OCI-LY3 (cell line): Measurements from ENCODE around the gene TNS1.

ENCODE experiments used
- H2AFZ ChIP-seq: fragments of 200-600, 300-600 bp; shearing (Covaris generic); 2 replicates; pipeline ENCODE4 v1.6.0; 2014; ENCODE audit warnings: antibody characterized with exemption, low read depth, low read length
- H3K27ac ChIP-seq: fragments of 200-600, 300-600 bp; sonication (generic); 2 replicates; pipeline ENCODE4 v1.5.1; 2014; ENCODE audit warnings: mild to moderate bottlenecking, low read length, moderate library complexity, mixed read lengths
- H3K27me3 ChIP-seq: fragments of 200-600, 300-600 bp; sonication (generic); 2 replicates; pipeline ENCODE4 v1.6.1; 2014; ENCODE audit warnings: low read depth, low read length, mixed read lengths
- H3K36me3 ChIP-seq: fragments of 200-600, 300-600 bp; sonication (generic); replicated peaks from 2 replicates; pipeline ENCODE3; 2014; ENCODE audit warnings: low read depth, low read length, mixed read lengths
- H3K4me1 ChIP-seq: fragments of 300-600, 200-600 bp; sonication (generic); 2 replicates; pipeline ENCODE4 v1.6.1; 2014; ENCODE audit warnings: low read length, mixed read lengths
- H3K4me2 ChIP-seq: fragments of 200-600, 300-600 bp; sonication (generic); 2 replicates; pipeline ENCODE4 v1.6.1; 2014; ENCODE audit warnings: low read length, mixed read lengths
- H3K4me3 ChIP-seq: fragments of 300-600, 200-600 bp; sonication (generic); 2 replicates; pipeline ENCODE4 v1.5.1; 2014; ENCODE audit warnings: antibody characterized with exemption, mild to moderate bottlenecking, low read length, moderate library complexity
- H3K79me2 ChIP-seq: fragments of 300-600, 200-600 bp; shearing (Covaris generic); 2 replicates; pipeline ENCODE4 v1.6.1; 2014; ENCODE audit warnings: mild to moderate bottlenecking, low read length, mixed read lengths
- H3K9ac ChIP-seq: fragments of 300-600, 200-600 bp; shearing (Covaris generic); 2 replicates; pipeline ENCODE4 v1.6.0; 2014; ENCODE audit warnings: mild to moderate bottlenecking, low read length, moderate library complexity
- H3K9me3 ChIP-seq: fragments of 200-600, 300-600 bp; shearing (Covaris generic); 2 replicates; pipeline ENCODE4 v1.6.1; 2014; ENCODE audit warnings: low read length, mixed read lengths; ENCODE audit not compliant: insufficient read depth
- H4K20me1 ChIP-seq: fragments of 200-600, 300-600 bp; sonication (generic); 2 replicates; pipeline ENCODE4 v1.6.1; 2016; ENCODE audit warnings: low read length, mixed read lengths; ENCODE audit not compliant: insufficient read depth
- CTCF ChIP-seq: fragments of 200-600, 300-600 bp; sonication (generic); IDR thresholded peaks from 2 replicates; pipeline ENCODE4 v1.5.1; 2014; ENCODE audit warnings: antibody characterized with exemption, low read length, low read depth
- EZH2phosphoT487 ChIP-seq: fragments of 200-600 bp; shearing (Covaris generic); IDR thresholded peaks from 2 replicates; pipeline ENCODE4 v1.6.1; 2018; ENCODE audit warnings: antibody characterized with exemption, mixed run types, low read depth

The TNS1 gene

GRCh38 chr2:217830061-217830460, 172.7 kb downstream of the TNS1 start:
- TF ChIP-seq CTCF (no peak), EZH2phosphoT487 (no peak)

GRCh38 chr2:217829420-217829819, 173.4 kb downstream of the TNS1 start:
- Histone ChIP-seq H3K36me3 (no peaks in the 10 kb centered on the region), H4K20me1 (no peaks in the 10 kb centered on the region), H3K27ac (no peak overlapping the region)

More at GRCh38 chr2:217830061-217830460, 172.7 kb downstream of the TNS1 start:
- Histone ChIP-seq H3K4me2 (no peak overlapping the region), H3K27ac (no peak overlapping the region), H2AFZ (no peak overlapping the region), H3K4me3 (no peak overlapping the region), H3K9ac (no peak overlapping the region), H3K36me3 (no peaks in the 10 kb centered on the region), H3K4me1 (no peaks in the 10 kb centered on the region), H4K20me1 (no peaks in the 10 kb centered on the region), H3K9me3 (no peaks in the 10 kb centered on the region), H3K79me2 (no peaks in the 10 kb centered on the region), H3K27me3 (no peaks in the 10 kb centered on the region)

GRCh38 chr2:217828336-217828735, 174.5 kb downstream of the TNS1 start:
- TF ChIP-seq EZH2phosphoT487 (no peak), CTCF (no peak)
- Histone ChIP-seq H3K27ac (no peak overlapping the region), H3K79me2 (no peaks in the 10 kb centered on the region), H3K9ac (no peak overlapping the region), H3K36me3 (no peaks in the 10 kb centered on the region), H3K27me3 (no peaks in the 10 kb centered on the region), H3K9me3 (no peaks in the 10 kb centered on the region), H2AFZ (no peak overlapping the region), H3K4me1 (no peaks in the 10 kb centered on the region), H3K4me2 (no peak overlapping the region), H4K20me1 (no peaks in the 10 kb centered on the region), H3K4me3 (no peak overlapping the region)

More at GRCh38 chr2:217829420-217829819, 173.4 kb downstream of the TNS1 start:
- no peak for TF ChIP-seq CTCF
- no peak for TF ChIP-seq EZH2phosphoT487
- Histone ChIP-seq H3K4me1 (no peaks in the 10 kb centered on the region), H3K4me3 (no peak overlapping the region), H3K9me3 (no peaks in the 10 kb centered on the region), H3K27me3 (no peaks in the 10 kb centered on the region), H3K9ac (no peak overlapping the region), H3K4me2 (no peak overlapping the region), H2AFZ (no peak overlapping the region), H3K79me2 (no peaks in the 10 kb centered on the region)

- H4K20me1 ChIP-seq: no peaks in the 10 kb centered on the region
- H3K9ac ChIP-seq: no peak overlapping the region
- H3K4me3 ChIP-seq: no peak overlapping the region
- H3K36me3 ChIP-seq: no peaks in the 10 kb centered on the region
- H3K9me3 ChIP-seq: no peaks in the 10 kb centered on the region
- no peaks in the 10 kb centered on the region for H3K27me3 ChIP-seq
- no peaks in the 10 kb centered on the region for H3K79me2 ChIP-seq
- H2AFZ ChIP-seq: no peak overlapping the region
- no peaks in the 10 kb centered on the region for H3K4me1 ChIP-seq
- TF ChIP-seq EZH2phosphoT487 (no peak), CTCF (no peak)
- H3K4me2 ChIP-seq: no peak overlapping the region
- no peak overlapping the region for H3K27ac ChIP-seq
Observed at GRCh38 chr2:217827430-217828201, 175.2 kb downstream of the TNS1 start.
